GM12875 (cell line): ENCODE data around the gene SMC3.

Experiments
- H3K4me3 ChIP-seq: one replicate; pipeline ENCODE4 v1.5.1; 2011; ENCODE audit warnings: low read depth, low read length, control low read depth
- CTCF ChIP-seq: IDR thresholded peaks from 2 replicates; pipeline ENCODE4 v1.5.1; 2011; ENCODE audit warnings: low read depth, mild to moderate bottlenecking, control low read depth, inconsistent platforms, low read length, moderate library complexity, borderline replicate concordance; ENCODE audit not compliant: insufficient read depth

SMC3 gene

GRCh38 chr10:110649347-110650264 is 82.1 kb downstream of the SMC3 start:
- no peak overlapping the region for H3K4me3 ChIP-seq
- TF ChIP-seq CTCF, result no peak

- no peak for TF ChIP-seq CTCF
- no peak overlapping the region for H3K4me3 ChIP-seq
Observed at GRCh38 chr10:110650265-110650668, 82.8 kb downstream of the SMC3 start.

GRCh38 chr10:110651044-110651958 is 83.8 kb downstream of the SMC3 start:
- H3K4me3 ChIP-seq, result no peak overlapping the region
- no peak for TF ChIP-seq CTCF

- no peak for TF ChIP-seq CTCF
- no peak overlapping the region for H3K4me3 ChIP-seq
Observed at GRCh38 chr10:110652475-110653118, 85.1 kb downstream of the SMC3 start.
